ENCODE data around the gene ATP5IF1. TPM values are rescaled to one million over a fixed set of nuclear protein-coding genes. Genes with fewer than 3 reads are reported as not detected.

Gene ATP5IF1
- total and polyA plus RNA-seq, 10 of the 15 experiments (the other 5 are each of a cell fraction or from before 2014, with no cell fraction given), result 253 to 1,210 (median 418) TPM

DNA sequence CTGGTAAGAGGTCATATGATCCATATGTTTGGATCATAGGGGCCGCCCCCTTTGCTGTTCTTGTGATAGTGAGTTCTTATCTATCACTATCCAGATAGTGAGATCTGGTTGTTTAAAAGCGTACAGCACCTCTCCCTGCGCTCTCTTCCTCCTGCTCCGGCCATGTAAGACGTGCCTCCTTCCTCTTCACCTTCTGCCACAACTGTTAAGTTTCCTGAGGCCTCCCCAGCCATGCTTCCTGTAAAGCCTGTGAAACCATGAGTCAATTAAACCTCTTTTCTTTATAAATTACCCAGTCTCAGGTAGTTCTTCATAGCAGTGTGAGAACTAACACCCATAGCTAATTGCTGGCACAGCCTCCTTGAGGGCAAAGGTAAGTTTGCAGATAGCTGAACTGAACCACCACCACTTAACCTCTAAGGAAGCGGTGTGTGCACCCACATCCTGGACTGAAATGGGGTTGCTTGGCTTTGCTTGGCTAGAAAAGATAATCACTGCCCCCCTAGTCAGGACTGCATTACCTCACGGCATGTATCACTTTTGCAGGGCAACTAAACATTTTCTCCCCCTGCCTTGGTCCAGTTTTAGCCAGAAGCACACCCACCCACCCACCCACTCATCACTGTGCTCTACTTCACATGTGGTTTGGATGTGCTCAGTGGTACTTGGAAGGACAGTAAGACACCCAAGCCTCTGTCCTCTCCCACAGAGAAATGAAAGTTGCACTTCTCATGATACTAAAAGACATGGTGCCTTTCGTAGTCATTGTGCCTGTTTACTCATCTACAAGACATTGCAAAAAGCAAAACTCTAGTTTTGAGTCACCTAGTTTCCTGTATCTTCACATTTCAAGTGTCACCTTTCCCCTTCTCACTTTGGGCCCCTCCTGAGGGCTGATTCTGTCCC lies 36.3 kb upstream of the ATP5IF1 start (continued):
- TF ChIP-seq MYB (IDR thresholded peaks at IDR 0.05; ENCODE audit: borderline replicate concordance, low read depth, low read length) (no peak), SREBF2 (IDR thresholded peaks at IDR 0.05; ENCODE audit: low read length) (no peak), RAD51 (IDR thresholded peaks at IDR 0.05) (peak; percentile 30; the same call in 1 of the 2 replicates), ETV6 (conservative IDR thresholded peaks at IDR 0.05 in 1 of 2, IDR thresholded peaks at IDR 0.05 in 1 of 2; ENCODE audit: borderline replicate concordance in 1 of 2, low read depth in 1 of 2) (peak in 1 of 2 experiments; percentile 98; a peak in 2 of 4 replicates), TARDBP (IDR thresholded peaks at IDR 0.05; ENCODE audit: borderline replicate concordance) (peak; percentile 50; the same call in 1 of the 2 replicates)
- TF ChIP-seq, protein P1, sequence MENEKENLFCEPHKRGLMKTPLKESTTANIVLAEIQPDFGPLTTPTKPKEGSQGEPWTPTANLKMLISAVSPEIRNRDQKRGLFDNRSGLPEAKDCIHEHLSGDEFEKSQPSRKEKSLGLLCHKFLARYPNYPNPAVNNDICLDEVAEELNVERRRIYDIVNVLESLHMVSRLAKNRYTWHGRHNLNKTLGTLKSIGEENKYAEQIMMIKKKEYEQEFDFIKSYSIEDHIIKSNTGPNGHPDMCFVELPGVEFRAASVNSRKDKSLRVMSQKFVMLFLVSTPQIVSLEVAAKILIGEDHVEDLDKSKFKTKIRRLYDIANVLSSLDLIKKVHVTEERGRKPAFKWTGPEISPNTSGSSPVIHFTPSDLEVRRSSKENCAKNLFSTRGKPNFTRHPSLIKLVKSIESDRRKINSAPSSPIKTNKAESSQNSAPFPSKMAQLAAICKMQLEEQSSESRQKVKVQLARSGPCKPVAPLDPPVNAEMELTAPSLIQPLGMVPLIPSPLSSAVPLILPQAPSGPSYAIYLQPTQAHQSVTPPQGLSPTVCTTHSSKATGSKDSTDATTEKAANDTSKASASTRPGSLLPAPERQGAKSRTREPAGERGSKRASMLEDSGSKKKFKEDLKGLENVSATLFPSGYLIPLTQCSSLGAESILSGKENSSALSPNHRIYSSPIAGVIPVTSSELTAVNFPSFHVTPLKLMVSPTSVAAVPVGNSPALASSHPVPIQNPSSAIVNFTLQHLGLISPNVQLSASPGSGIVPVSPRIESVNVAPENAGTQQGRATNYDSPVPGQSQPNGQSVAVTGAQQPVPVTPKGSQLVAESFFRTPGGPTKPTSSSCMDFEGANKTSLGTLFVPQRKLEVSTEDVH (IDR thresholded peaks at IDR 0.05; ENCODE audit: low read depth, partially characterized antibody), result no peak
- TF ChIP-seq, protein P2, sequence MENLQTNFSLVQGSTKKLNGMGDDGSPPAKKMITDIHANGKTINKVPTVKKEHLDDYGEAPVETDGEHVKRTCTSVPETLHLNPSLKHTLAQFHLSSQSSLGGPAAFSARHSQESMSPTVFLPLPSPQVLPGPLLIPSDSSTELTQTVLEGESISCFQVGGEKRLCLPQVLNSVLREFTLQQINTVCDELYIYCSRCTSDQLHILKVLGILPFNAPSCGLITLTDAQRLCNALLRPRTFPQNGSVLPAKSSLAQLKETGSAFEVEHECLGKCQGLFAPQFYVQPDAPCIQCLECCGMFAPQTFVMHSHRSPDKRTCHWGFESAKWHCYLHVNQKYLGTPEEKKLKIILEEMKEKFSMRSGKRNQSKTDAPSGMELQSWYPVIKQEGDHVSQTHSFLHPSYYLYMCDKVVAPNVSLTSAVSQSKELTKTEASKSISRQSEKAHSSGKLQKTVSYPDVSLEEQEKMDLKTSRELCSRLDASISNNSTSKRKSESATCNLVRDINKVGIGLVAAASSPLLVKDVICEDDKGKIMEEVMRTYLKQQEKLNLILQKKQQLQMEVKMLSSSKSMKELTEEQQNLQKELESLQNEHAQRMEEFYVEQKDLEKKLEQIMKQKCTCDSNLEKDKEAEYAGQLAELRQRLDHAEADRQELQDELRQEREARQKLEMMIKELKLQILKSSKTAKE (IDR thresholded peaks at IDR 0.05; ENCODE audit: low read depth, poor library complexity, severe bottlenecking), result peak; percentile 92
